Gastroesophageal sphincter (tissue), 4 donors: ENCODE measurements around the gene EIF4A2. TPM values are rescaled to one million over a fixed set of nuclear protein-coding genes. Genes with fewer than 3 reads are reported as not detected.
A peak's percentile ranks its signal among the peaks of the same experiment; 100 is the strongest.

ENCODE experiments used
- ATAC-seq: fragments of 150-250 bp; one replicate; pipeline ENCODE4 v1.9.1; 2016; ENCODE audit warnings: mild to moderate bottlenecking, moderate library complexity
- H3K27ac ChIP-seq, 4 donors: fragments of 200-600 bp; sonication (generic) in 3 of 4; 1 replicate in 3 of 4; 2 replicates in 1 of 4; pipeline ENCODE4 v1.5.1; 2016 to 2019
- H3K27me3 ChIP-seq: fragments of 200-600 bp; sonication (generic); one replicate; pipeline ENCODE4 v1.5.1; 2019
- H3K36me3 ChIP-seq, 2 donors: fragments of 200-600 bp; sonication (generic); one replicate each; pipeline ENCODE4 v1.5.1; 2019; ENCODE audit warnings: control low read depth in 1 of 2
- H3K4me1 ChIP-seq, 3 donors: fragments of 200-600 bp; sonication (generic); 1 replicate in 2 of 3; 2 replicates in 1 of 3; pipeline ENCODE4 v1.5.1; 2016 to 2019; ENCODE audit warnings: control low read depth in 2 of 3
- H3K4me3 ChIP-seq, 2 donors: fragments of 200-600 bp; sonication (generic); one replicate each; pipeline ENCODE4 v1.5.1; 2019; ENCODE audit warnings: mild to moderate bottlenecking in 1 of 2, moderate library complexity in 1 of 2
- H3K9me3 ChIP-seq, 3 donors: fragments of 200-600 bp; sonication (generic); one replicate each; pipeline ENCODE4 v1.5.1; 2017 to 2019; ENCODE audit warnings: control low read depth in 2 of 3
- EP300 ChIP-seq: sonication (generic); formaldehyde crosslinking; IDR thresholded peaks from one replicate; pipeline ENCODE4 v1.6.1; 2017; ENCODE audit warnings: antibody characterized with exemption, mild to moderate bottlenecking
- POLR2A ChIP-seq, 2 donors: fragments of 450-650 bp; IDR thresholded peaks; one replicate each; pipeline ENCODE4 v1.6.1; 2017; ENCODE audit warnings: antibody characterized with exemption in 2 of 2, mild to moderate bottlenecking in 2 of 2, moderate library complexity in 1 of 2
- POLR2AphosphoS5 ChIP-seq: sonication (generic); formaldehyde crosslinking; IDR thresholded peaks from one replicate; pipeline ENCODE4 v1.6.1; 2017; ENCODE audit warnings: antibody characterized with exemption
- WGBS, 2 donors: methylation state at CpG; one replicate each; pipeline ENCODE4 v1.1.5; 2018; ENCODE audit warnings: low coverage in 1 of 2; 5-methylcytosine and 5-hydroxymethylcytosine counted together
- total RNA-seq, 4 donors: library from RNA; depleted of rRNA; stranded (reverse); fragments of >200 nt; gene quantifications; one replicate each; pipeline ENCODE4 v1.1.0, GENCODE V29; 2016
- TF ChIP-seq, protein P1 (sequence below), 4 experiments: fragments of 200-600 bp in 2 of 4; fragments of 450-650 bp in 2 of 4; sonication (generic) in 1 of 4; IDR thresholded peaks; one replicate each; pipeline ENCODE4 v1.5.1; 2017 to 2019; ENCODE audit warnings: antibody characterized with exemption in 4 of 4, mild to moderate bottlenecking in 2 of 4, moderate library complexity in 2 of 4

The EIF4A2 gene
- total RNA-seq, 4 donors from 2014 or later, result 359 to 660 (median 508) TPM

DNA sequence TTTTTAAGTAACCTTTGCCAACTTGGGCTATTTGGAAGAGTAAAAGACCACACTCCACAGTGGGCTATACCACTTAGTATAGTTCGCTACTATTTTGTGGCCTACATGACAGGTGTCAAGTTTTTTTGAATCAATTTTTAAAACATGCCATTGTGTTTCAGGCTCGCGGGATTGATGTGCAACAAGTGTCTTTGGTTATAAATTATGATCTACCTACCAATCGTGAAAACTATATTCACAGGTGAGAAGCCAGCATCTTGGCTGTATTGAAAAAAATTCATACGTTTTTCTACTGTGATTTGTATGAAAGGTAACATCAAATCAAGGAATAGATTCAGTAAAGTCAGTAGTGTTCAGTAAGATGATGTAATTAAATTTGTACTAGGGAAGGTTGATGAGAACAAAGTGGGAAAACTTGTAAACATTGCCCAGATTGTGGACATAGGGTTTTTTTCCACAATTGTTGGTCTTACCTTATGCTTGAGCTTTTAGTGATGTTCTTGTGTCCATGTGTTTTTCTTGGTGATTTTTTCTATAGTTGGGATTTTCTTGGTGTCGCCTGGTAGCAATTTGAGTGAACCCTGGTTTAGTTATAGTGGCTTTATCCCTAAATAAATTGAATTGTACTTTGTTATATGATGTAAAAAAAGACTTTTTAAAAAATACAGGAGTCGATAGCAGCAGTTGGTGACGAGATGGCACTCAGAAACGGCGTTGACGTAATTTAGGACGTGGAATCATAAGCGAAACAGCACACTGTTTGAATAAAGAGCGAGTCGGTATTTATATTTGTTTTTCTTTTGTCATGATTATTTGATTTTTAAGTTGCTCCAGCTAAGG lies 4.5 kb downstream of the EIF4A2 start:
- Histone ChIP-seq H3K36me3 (peaks cover 38 to 74% of the 10 kb centered on the region in 2 donors), H3K4me1 (peaks cover 29 to 60% (median 30%) of the 10 kb centered on the region in 3 donors), H3K9me3 (no peaks in the 10 kb centered on the region), H3K27ac (no peak overlapping the region), H3K4me3 (no peak overlapping the region), H3K27me3 (no peaks in the 10 kb centered on the region)
- 66 to 72% methylated on average over 15 of the region's 15 CpGs for WGBS, 2 donors
- no peak for TF ChIP-seq POLR2A (IDR thresholded peaks at IDR 0.05)
- no peak for ATAC-seq

DNA sequence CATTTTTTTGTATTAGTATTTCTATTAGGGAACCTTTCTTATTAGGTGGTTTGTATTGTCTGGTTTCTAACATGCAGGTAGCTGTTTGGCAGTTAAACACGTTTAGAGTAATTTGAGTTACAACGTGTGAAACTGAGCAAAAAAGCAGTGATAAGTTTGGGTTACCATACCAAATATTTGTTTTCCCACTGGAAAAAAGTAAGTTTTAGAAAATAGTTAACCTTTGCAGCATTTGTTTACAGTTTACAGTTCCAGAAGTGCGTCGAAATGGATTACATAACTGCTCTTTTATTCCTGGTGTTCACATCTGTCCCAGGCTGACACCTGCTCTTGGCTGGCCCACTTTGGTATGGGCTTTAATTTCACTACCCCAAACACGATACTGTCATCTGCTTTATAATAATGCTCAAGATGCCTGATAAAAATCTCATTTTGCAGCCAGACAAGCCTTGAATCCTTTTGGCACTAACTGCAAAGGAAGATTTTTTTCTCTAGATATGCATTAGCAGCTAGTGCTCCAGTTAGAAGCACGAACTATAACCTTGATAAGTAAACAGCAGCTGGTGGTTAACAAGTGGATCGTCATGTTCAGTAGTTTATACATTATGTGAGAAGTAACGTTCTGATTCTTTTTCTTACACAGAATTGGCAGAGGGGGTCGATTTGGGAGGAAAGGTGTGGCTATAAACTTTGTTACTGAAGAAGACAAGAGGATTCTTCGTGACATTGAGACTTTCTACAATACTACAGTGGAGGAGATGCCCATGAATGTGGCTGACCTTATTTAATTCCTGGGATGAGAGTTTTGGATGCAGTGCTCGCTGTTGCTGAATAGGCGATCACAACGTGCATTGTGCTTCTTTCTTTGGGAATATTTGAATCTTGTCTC lies 5.3 kb downstream of the EIF4A2 start:
- Histone ChIP-seq H3K4me1 (peaks cover 29 to 60% (median 30%) of the 10 kb centered on the region in 3 donors), H3K4me3 (no peak overlapping the region), H3K9me3 (no peaks in the 10 kb centered on the region), H3K36me3 (peaks cover 38 to 83% of the 10 kb centered on the region in 2 donors), H3K27me3 (no peaks in the 10 kb centered on the region), H3K27ac (no peak overlapping the region)
- ATAC-seq, result no peak
- TF ChIP-seq POLR2AphosphoS5, result no peak
- TF ChIP-seq, protein P1, sequence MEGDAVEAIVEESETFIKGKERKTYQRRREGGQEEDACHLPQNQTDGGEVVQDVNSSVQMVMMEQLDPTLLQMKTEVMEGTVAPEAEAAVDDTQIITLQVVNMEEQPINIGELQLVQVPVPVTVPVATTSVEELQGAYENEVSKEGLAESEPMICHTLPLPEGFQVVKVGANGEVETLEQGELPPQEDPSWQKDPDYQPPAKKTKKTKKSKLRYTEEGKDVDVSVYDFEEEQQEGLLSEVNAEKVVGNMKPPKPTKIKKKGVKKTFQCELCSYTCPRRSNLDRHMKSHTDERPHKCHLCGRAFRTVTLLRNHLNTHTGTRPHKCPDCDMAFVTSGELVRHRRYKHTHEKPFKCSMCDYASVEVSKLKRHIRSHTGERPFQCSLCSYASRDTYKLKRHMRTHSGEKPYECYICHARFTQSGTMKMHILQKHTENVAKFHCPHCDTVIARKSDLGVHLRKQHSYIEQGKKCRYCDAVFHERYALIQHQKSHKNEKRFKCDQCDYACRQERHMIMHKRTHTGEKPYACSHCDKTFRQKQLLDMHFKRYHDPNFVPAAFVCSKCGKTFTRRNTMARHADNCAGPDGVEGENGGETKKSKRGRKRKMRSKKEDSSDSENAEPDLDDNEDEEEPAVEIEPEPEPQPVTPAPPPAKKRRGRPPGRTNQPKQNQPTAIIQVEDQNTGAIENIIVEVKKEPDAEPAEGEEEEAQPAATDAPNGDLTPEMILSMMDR (IDR thresholded peaks at IDR 0.05), result no peak
- 35 to 45% methylated on average over 12 to 13 of the region's 13 CpGs for WGBS, 2 donors

DNA sequence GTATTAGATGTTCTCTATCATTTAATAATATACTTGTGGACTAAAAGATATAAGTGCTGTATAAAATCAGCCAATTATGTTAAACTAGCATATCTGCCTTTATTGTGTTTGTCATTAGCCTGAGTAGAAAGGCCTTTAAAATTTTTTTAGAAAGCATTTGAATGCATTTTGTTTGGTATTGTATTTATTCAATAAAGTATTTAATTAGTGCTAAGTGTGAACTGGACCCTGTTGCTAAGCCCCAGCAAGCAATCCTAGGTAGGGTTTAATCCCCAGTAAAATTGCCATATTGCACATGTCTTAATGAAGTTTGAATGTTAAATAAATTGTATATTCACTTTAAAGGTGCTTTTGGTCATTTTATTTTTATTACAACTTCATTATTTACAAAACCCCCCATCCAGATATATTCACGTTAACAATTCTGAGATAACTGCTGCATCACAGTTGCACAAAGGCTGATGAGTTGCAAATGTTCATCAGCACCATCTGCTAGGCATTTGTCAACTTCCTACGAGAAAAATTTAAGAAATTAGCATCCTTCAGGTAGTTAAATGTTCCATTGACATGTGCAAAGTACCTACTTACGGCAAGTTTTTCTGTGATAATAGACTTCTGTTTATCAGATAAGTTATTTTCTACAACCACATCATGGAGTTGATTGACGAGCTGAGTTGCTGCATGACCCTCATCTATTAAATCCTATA lies 6.3 kb downstream of the EIF4A2 start:
- Histone ChIP-seq H3K4me3 (no peak overlapping the region), H3K36me3 (peaks cover 36 to 89% of the 10 kb centered on the region in 2 donors), H3K4me1 (peaks cover 29 to 56% (median 30%) of the 10 kb centered on the region in 3 donors), H3K27me3 (no peaks in the 10 kb centered on the region), H3K9me3 (no peaks in the 10 kb centered on the region), H3K27ac (no peak overlapping the region)
- 35 to 39% methylated on average over 4 of the region's 4 CpGs for WGBS, 2 donors
- ATAC-seq, result no peak
- TF ChIP-seq, protein P1 (IDR thresholded peaks at IDR 0.05), result no peak

DNA sequence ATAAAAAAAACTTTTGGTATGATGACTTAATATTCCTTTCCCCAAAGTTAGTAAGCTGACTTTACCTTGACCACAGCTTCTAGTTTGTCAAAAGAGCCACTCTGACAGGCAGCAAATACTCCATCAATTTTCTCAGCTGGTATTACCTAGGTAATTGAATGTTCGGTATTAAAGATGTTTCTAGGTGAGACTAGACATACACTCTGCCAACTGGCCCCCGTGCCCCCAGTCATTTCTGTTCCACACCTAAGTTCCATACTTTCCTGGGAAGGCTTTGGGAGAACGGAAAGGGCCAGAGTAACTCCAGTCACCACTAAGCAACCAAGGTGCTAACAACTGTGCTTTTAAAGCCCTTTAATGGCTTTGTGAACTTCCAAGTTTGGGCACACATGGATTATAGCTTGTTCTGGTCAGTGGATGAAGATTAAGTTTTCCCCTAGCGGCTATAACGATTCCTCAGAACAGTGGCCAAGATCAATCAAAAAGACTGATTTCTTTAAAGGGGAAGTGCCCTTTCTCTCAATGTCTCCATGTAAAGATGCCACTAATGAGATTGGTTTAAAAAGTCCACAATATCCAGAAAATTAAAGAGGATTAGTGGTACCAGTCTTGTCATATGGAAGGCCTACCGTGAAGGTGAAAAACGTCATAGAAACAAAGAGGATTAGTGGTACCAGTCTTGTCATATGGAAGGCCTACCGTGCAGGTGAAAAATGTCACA lies 7.0 kb downstream of the EIF4A2 start:
- Histone ChIP-seq H3K27ac (peak overlapping the region in 2 of 4 donors; percentile 41 to 45), H3K4me3 (no peak overlapping the region), H3K36me3 (peaks cover 33 to 85% of the 10 kb centered on the region in 2 donors), H3K27me3 (no peaks in the 10 kb centered on the region), H3K4me1 (peaks cover 23 to 49% (median 25%) of the 10 kb centered on the region in 3 donors), H3K9me3 (no peaks in the 10 kb centered on the region)
- WGBS, 2 donors, result 54 to 63% methylated on average over 7 of the region's 8 CpGs
- TF ChIP-seq, protein P1 (IDR thresholded peaks at IDR 0.05), result peak in 1 of 4 experiments; percentile 11
- TF ChIP-seq EP300, result no peak
- peak; percentile 15 for TF ChIP-seq POLR2AphosphoS5
- no peak for ATAC-seq
